IPS-15b (cell line): ENCODE measurements around the gene MYLK4.

ENCODE experiments used
- H3K27me3 ChIP-seq: one replicate; pipeline ENCODE4 v1.6.1; 2013; ENCODE audit warnings: low read length; ENCODE audit not compliant: control insufficient read depth, insufficient read depth
- H3K36me3 ChIP-seq: one replicate; pipeline ENCODE4 v1.6.1; 2013; ENCODE audit warnings: low read length; ENCODE audit not compliant: control insufficient read depth, insufficient read depth
- H3K4me1 ChIP-seq: one replicate; pipeline ENCODE4 v1.6.1; 2013; ENCODE audit warnings: mild to moderate bottlenecking, low read length; ENCODE audit not compliant: control insufficient read depth, insufficient read depth
- H3K4me3 ChIP-seq: one replicate; pipeline ENCODE4 v1.5.1; 2013; ENCODE audit warnings: low read depth, low read length
- H3K9ac ChIP-seq: one replicate; pipeline ENCODE4 v1.6.1; 2013; ENCODE audit warnings: low read depth, mild to moderate bottlenecking, low read length
- H3K9me3 ChIP-seq: one replicate; pipeline ENCODE4 v1.6.1; 2013; ENCODE audit warnings: mild to moderate bottlenecking, low read length; ENCODE audit not compliant: control insufficient read depth, insufficient read depth

Gene MYLK4

DNA sequence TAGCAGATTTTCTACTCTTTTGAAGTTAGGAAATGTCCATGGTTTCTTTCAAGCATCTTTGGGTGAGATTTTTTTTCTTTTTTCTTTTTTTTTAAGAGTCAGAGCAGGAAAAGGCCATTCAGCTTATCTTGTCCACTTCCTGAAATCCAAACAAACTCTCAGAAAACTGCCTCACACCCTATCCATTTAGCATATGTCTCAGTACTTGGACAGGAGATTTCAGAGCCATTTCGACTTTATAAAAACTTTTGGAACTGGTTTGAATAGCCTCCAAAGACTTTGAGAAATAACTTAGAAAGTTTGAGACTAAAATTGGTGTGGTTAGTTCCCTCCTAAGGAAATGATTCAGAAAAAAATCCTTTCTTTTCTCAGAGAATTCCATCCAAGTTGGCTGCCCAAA lies 125.1 kb downstream of the MYLK4 start:
- H3K4me1 ChIP-seq = peaks cover 2% of the 10 kb centered on the region
- no peaks in the 10 kb centered on the region for H3K36me3 ChIP-seq
- H3K4me3 ChIP-seq = no peak overlapping the region
- H3K27me3 ChIP-seq = no peaks in the 10 kb centered on the region
- H3K9me3 ChIP-seq = no peaks in the 10 kb centered on the region
- H3K9ac ChIP-seq = no peak overlapping the region

DNA sequence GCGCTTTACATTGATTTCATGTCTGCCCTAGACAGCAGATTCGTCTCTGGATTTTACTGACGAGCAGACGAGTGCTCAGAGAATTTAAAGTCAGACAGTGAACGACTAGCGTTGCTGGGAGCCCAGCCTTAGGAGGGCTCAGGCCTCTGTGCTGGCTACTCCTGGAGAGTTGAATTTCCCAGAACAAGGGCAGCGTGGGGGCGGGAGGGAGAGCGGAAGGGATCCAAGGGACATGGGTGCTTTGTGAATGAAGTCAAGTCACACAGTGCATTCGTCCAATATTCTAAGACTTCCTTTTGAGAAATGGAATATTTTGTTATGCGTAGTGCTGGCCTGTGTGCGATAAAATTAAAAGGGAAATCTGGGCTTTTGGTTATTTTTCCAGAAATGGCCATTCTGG lies 126.5 kb downstream of the MYLK4 start:
- H3K4me3 ChIP-seq = no peak overlapping the region
- H3K9ac ChIP-seq = no peak overlapping the region
- H3K36me3 ChIP-seq = no peaks in the 10 kb centered on the region
- no peaks in the 10 kb centered on the region for H3K4me1 ChIP-seq
- no peaks in the 10 kb centered on the region for H3K9me3 ChIP-seq
- no peaks in the 10 kb centered on the region for H3K27me3 ChIP-seq

DNA sequence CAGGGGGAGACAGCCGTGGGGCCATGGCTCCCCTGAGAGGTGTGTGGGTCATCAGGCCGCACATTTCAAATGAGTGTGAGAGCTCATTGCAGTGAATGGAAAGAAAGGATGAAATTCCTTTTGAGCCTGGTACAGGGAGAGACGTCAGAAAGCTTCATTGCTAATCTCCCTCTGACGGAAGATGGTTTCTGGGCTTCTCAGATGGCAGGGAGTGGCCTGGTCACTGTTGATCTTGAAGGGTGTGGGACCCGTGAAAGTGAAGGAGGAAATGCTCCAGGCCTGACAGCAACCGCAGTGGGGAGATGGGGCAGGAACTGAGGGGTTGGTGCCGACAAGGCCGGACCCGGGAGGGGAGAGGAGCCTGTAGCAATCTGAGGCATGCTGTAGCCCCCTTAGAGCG lies 127.4 kb downstream of the MYLK4 start:
- Histone ChIP-seq H3K9me3 (no peaks in the 10 kb centered on the region), H3K9ac (no peak overlapping the region), H3K27me3 (no peaks in the 10 kb centered on the region), H3K4me3 (no peak overlapping the region), H3K36me3 (no peaks in the 10 kb centered on the region), H3K4me1 (no peaks in the 10 kb centered on the region)

DNA sequence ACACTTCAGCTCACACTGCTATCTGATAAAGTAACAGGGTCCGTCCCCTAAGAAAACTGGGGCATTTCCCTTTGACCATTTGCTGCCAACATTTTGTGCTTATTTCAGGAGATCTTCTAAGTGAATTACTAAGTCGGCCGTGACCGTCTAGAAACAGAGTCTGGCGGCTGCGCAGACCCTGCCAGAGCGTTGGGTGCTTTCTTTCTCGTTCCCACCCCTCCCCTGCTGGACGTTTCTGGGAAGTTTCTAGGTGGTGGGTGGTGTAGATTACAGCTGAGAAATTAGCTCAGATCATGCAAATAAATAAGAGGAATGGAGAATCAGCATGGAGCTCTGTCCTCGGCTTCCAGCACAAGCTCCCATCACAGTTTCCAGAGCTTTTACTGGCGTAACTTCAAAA lies 128.1 kb downstream of the MYLK4 start:
- no peak overlapping the region for H3K4me3 ChIP-seq
- no peak overlapping the region for H3K9ac ChIP-seq
- H3K27me3 ChIP-seq = no peaks in the 10 kb centered on the region
- no peaks in the 10 kb centered on the region for H3K4me1 ChIP-seq
- H3K9me3 ChIP-seq = no peaks in the 10 kb centered on the region
- H3K36me3 ChIP-seq = no peaks in the 10 kb centered on the region

DNA sequence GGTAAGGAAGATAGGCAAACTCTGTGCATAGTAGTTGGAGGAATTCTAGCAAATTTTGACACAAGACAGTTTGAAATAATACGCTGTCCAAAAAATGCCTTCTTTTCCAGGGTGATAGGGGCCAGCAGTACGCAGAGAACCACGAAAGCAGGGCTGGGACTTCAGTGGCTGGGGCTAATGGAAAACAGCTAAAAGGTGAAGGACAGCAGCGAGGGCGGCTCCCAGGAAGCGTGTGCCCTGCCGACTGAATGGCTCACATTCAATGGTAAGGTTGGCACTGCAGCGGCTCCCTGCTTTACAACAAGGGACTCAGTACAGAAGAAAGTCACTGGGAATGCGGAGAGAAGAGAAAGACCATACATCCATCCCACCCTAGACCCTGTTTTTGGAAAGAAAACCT lies 131.1 kb downstream of the MYLK4 start:
- H3K9me3 ChIP-seq = no peaks in the 10 kb centered on the region
- H3K9ac ChIP-seq = no peak overlapping the region
- no peak overlapping the region for H3K4me3 ChIP-seq
- H3K36me3 ChIP-seq = no peaks in the 10 kb centered on the region
- H3K27me3 ChIP-seq = no peaks in the 10 kb centered on the region
- no peaks in the 10 kb centered on the region for H3K4me1 ChIP-seq

DNA sequence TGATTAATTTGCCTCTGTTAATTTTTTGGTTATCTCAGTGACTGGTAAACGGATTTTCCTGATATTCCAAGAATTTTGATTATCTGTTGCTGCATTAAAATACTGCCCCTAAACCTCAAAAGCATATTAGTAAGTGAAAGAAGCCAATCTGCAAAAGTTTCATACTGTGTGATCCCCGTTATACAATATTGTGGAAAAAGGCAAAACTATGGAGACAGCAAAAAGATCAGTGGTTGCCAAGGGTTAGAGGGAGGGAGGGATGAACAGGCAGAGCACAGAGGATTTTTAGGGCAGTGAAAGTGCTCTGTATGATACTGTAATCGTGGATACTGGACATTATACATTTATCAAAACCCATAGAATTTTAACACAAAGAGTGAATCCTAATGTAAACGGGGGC lies 133.0 kb downstream of the MYLK4 start:
- Histone ChIP-seq H3K27me3 (no peaks in the 10 kb centered on the region), H3K36me3 (no peaks in the 10 kb centered on the region), H3K9ac (no peak overlapping the region), H3K9me3 (no peaks in the 10 kb centered on the region), H3K4me3 (no peak overlapping the region), H3K4me1 (no peaks in the 10 kb centered on the region)

DNA sequence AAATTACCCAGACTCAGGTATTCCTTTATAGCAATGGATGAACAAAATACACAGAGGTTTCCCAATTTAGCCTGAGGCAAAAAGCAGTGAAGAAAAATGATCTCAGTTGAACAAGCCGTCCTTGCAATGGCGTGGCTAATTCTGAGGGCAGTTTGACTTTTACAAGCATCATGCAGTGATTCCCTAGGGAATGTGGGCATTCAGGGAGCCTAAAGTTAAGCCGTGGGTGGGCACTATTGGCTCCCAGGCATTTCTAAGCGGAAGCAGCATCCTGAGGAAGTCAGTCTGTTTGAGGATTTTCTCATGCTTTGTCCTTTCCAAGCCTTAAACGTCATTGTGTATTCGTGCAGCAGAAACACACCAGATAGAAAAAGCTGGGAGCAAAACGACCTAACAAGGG lies 133.9 kb downstream of the MYLK4 start:
- H3K36me3 ChIP-seq = no peaks in the 10 kb centered on the region
- no peak overlapping the region for H3K4me3 ChIP-seq
- no peaks in the 10 kb centered on the region for H3K9me3 ChIP-seq
- H3K4me1 ChIP-seq = no peaks in the 10 kb centered on the region
- no peak overlapping the region for H3K9ac ChIP-seq
- no peaks in the 10 kb centered on the region for H3K27me3 ChIP-seq

DNA sequence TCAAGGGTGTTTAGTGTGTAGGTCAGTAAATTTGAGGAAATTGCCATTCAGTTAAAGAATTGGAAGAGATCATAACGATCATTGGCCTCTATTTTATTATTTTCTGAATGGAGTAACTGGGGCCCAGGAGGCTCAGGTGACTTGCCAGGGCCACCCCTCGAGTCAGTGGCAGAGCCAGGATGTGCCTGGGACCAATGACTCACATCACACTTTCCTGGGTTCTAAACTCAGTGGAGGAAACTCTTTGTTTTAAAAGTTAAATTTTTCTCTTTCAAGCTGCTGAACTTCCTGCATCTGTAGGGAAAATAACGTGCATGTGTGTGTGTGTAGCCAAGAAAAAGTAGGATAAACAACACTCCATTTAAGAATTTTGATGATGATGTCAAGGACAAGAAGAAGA lies 135.5 kb downstream of the MYLK4 start:
- no peaks in the 10 kb centered on the region for H3K27me3 ChIP-seq
- H3K4me3 ChIP-seq = no peak overlapping the region
- no peaks in the 10 kb centered on the region for H3K4me1 ChIP-seq
- no peak overlapping the region for H3K9ac ChIP-seq
- no peaks in the 10 kb centered on the region for H3K9me3 ChIP-seq
- H3K36me3 ChIP-seq = no peaks in the 10 kb centered on the region

DNA sequence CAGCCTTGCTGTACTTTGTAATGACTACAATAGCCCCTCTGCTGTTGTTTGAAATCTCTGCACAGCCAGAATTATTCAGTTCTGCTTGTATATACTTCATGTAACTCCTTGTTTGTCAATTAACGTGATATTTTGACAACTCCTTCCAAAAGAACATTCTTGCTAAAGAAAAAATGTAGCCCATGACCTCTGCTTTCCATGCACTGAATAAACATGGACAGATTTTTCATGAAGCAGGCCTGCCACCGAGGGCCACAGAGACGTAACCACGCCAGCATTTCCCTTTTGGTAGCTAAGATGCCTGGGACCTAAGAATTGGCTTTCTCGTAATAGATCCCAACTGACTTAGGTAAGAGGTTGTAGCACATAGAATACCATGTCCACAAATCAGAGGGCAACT lies 135.9 kb downstream of the MYLK4 start:
- Histone ChIP-seq H3K9me3 (no peaks in the 10 kb centered on the region), H3K4me1 (no peaks in the 10 kb centered on the region), H3K27me3 (no peaks in the 10 kb centered on the region), H3K9ac (no peak overlapping the region), H3K4me3 (no peak overlapping the region), H3K36me3 (no peaks in the 10 kb centered on the region)

DNA sequence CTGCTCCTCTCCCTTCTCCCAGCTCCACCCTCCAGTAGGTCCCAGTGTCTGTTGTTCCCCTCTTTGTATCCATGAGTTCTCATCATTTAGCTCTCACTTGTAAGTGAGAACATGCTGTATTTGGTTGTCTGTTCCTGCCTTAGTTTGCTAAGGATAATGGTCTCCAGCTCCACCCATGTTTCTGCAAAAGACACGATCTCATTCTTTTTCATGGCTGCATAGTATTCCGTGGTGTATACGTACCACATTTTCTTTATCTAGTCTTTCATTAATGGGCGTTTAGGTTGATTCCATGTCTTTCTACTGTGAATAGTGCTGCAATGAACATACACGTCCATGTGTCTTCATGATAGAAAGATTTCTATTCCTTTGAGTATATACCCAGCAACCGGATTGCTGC lies 136.6 kb downstream of the MYLK4 start:
- Histone ChIP-seq H3K4me1 (no peaks in the 10 kb centered on the region), H3K9me3 (no peaks in the 10 kb centered on the region), H3K36me3 (no peaks in the 10 kb centered on the region), H3K4me3 (no peak overlapping the region), H3K27me3 (no peaks in the 10 kb centered on the region), H3K9ac (no peak overlapping the region)
